GM12801 (cell line): ENCODE results near the gene CAMSAP2.

Experiments used
- TF ChIP-seq, protein P1 (sequence below): IDR thresholded peaks from one replicate; pipeline ENCODE4 v1.5.1; 2011; ENCODE audit warnings: control low read depth; ENCODE audit not compliant: insufficient read length; ENCODE audit errors: extremely low read depth

Gene CAMSAP2

DNA sequence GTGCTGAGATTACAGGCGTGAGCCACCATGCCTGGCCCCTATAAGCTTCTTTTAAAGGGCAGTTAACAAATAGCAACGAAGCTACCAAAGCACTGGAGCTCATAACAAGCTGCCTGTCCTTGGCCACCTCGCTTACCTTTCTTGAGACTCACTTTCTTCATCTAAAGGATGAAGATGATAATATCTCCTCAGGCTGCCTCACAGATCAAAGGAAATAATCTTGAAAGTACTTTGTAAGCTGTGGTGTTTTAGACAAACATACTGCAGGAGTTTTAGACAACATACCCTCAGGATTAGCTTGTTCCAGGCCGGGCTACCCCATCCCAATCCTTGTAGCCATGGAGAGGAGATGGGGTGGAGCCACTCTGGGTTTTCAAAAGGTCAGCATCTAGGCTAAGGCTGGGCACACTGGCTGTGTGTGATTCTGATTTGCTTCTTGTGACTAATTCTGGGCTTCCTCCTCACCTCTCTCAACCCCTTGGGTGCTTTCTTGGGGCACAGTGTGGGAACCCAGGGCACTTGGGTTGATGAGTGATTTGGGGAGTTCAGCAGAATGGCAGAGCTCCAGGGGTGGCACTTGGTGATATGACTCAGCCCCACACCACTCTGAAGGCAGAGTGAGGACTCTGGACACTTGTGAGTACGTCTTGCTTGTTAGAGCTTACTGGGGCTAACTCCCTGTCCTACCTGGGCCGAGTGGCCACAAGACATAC is 139.3 kb downstream of the CAMSAP2 start:
- TF ChIP-seq, protein P1, sequence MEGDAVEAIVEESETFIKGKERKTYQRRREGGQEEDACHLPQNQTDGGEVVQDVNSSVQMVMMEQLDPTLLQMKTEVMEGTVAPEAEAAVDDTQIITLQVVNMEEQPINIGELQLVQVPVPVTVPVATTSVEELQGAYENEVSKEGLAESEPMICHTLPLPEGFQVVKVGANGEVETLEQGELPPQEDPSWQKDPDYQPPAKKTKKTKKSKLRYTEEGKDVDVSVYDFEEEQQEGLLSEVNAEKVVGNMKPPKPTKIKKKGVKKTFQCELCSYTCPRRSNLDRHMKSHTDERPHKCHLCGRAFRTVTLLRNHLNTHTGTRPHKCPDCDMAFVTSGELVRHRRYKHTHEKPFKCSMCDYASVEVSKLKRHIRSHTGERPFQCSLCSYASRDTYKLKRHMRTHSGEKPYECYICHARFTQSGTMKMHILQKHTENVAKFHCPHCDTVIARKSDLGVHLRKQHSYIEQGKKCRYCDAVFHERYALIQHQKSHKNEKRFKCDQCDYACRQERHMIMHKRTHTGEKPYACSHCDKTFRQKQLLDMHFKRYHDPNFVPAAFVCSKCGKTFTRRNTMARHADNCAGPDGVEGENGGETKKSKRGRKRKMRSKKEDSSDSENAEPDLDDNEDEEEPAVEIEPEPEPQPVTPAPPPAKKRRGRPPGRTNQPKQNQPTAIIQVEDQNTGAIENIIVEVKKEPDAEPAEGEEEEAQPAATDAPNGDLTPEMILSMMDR = no peak

GRCh38 chr1:200880212-200880611 is 141.5 kb downstream of the CAMSAP2 start:
- TF ChIP-seq, protein P1 = no peak

GRCh38 chr1:200883118-200883517 is 144.4 kb downstream of the CAMSAP2 start:
- TF ChIP-seq, protein P1 = no peak

GRCh38 chr1:200885623-200886402 is 147.1 kb downstream of the CAMSAP2 start:
- TF ChIP-seq, protein P1 = no peak

DNA sequence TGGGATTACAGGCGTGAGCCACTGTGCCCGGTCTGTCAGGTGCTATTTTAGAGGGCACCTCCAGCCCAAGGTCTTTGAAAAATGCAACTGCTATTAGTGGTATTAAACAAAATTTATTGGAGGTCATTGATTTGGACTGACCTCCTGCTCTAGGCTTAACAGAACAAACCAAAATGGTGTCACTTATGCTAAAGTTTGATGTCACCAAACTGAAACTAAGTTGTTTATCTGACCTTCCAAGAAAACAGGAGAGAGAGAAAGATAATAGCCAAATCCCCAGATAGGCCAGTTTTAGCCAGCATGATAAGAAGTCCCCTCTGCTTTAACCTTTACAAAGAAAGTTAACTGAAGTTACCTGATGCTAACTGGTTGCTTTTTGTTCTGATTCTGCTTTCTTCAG is 147.9 kb downstream of the CAMSAP2 start:
- TF ChIP-seq, protein P1 = no peak

- TF ChIP-seq, protein P1 = no peak
Observed at GRCh38 chr1:200887036-200887435, 148.3 kb downstream of the CAMSAP2 start.

GRCh38 chr1:200887772-200888348 is 149.2 kb downstream of the CAMSAP2 start:
- TF ChIP-seq, protein P1 = no peak
